ENCODE measurements around the gene CGB5. TPM values are rescaled to one million over a fixed set of nuclear protein-coding genes. Genes with fewer than 3 reads are reported as not detected.

Gene CGB5
- total and polyA plus RNA-seq, 2 experiments from 2014 or later, result not detected

GRCh38 chr19:49004133-49004532 is 39.5 kb upstream of the CGB5 start (continued):
- TF ChIP-seq, protein P1, sequence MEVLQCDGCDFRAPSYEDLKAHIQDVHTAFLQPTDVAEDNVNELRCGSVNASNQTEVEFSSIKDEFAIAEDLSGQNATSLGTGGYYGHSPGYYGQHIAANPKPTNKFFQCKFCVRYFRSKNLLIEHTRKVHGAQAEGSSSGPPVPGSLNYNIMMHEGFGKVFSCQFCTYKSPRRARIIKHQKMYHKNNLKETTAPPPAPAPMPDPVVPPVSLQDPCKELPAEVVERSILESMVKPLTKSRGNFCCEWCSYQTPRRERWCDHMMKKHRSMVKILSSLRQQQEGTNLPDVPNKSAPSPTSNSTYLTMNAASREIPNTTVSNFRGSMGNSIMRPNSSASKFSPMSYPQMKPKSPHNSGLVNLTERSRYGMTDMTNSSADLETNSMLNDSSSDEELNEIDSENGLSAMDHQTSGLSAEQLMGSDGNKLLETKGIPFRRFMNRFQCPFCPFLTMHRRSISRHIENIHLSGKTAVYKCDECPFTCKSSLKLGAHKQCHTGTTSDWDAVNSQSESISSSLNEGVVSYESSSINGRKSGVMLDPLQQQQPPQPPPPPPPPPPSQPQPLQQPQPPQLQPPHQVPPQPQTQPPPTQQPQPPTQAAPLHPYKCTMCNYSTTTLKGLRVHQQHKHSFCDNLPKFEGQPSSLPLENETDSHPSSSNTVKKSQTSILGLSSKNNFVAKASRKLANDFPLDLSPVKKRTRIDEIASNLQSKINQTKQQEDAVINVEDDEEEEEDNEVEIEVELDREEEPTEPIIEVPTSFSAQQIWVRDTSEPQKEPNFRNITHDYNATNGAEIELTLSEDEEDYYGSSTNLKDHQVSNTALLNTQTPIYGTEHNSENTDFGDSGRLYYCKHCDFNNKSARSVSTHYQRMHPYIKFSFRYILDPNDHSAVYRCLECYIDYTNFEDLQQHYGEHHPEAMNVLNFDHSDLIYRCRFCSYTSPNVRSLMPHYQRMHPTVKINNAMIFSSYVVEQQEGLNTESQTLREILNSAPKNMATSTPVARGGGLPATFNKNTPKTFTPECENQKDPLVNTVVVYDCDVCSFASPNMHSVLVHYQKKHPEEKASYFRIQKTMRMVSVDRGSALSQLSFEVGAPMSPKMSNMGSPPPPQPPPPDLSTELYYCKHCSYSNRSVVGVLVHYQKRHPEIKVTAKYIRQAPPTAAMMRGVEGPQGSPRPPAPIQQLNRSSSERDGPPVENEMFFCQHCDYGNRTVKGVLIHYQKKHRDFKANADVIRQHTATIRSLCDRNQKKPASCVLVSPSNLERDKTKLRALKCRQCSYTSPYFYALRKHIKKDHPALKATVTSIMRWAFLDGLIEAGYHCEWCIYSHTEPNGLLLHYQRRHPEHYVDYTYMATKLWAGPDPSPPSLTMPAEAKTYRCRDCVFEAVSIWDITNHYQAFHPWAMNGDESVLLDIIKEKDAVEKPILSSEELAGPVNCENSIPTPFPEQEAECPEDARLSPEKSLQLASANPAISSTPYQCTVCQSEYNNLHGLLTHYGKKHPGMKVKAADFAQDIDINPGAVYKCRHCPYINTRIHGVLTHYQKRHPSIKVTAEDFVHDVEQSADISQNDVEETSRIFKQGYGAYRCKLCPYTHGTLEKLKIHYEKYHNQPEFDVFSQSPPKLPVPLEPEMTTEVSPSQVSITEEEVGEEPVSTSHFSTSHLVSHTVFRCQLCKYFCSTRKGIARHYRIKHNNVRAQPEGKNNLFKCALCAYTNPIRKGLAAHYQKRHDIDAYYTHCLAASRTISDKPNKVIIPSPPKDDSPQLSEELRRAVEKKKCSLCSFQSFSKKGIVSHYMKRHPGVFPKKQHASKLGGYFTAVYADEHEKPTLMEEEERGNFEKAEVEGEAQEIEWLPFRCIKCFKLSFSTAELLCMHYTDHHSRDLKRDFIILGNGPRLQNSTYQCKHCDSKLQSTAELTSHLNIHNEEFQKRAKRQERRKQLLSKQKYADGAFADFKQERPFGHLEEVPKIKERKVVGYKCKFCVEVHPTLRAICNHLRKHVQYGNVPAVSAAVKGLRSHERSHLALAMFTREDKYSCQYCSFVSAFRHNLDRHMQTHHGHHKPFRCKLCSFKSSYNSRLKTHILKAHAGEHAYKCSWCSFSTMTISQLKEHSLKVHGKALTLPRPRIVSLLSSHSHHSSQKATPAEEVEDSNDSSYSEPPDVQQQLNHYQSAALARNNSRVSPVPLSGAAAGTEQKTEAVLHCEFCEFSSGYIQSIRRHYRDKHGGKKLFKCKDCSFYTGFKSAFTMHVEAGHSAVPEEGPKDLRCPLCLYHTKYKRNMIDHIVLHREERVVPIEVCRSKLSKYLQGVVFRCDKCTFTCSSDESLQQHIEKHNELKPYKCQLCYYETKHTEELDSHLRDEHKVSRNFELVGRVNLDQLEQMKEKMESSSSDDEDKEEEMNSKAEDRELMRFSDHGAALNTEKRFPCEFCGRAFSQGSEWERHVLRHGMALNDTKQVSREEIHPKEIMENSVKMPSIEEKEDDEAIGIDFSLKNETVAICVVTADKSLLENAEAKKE (CRISPR knock-in tag; IDR thresholded peaks at IDR 0.05), result no peak
- TF ChIP-seq CTCF (conservative IDR thresholded peaks at IDR 0.05; ENCODE audit: low read depth in 2 of 2) (no peak), EZH2phosphoT487 (IDR thresholded peaks at IDR 0.05; ENCODE audit: unreplicated experiment) (no peak), POLR2AphosphoS5 (IDR thresholded peaks at IDR 0.05; ENCODE audit: low read depth) (no peak), NANOG (IDR thresholded peaks at IDR 0.05; ENCODE audit: borderline replicate concordance) (no peak), ZNF331 (CRISPR knock-in tag; IDR thresholded peaks at IDR 0.05; ENCODE audit: low read depth) (no peak), ZNF114 (CRISPR knock-in tag; IDR thresholded peaks at IDR 0.05) (no peak)
- TF ChIP-seq, protein P2, sequence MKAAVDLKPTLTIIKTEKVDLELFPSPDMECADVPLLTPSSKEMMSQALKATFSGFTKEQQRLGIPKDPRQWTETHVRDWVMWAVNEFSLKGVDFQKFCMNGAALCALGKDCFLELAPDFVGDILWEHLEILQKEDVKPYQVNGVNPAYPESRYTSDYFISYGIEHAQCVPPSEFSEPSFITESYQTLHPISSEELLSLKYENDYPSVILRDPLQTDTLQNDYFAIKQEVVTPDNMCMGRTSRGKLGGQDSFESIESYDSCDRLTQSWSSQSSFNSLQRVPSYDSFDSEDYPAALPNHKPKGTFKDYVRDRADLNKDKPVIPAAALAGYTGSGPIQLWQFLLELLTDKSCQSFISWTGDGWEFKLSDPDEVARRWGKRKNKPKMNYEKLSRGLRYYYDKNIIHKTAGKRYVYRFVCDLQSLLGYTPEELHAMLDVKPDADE (IDR thresholded peaks at IDR 0.05), result no peak

All from GM23338 (cell line).